ENCODE results near the gene XPOT. TPM values are rescaled to one million over a fixed set of nuclear protein-coding genes. Genes with fewer than 3 reads are reported as not detected.

XPOT gene
- total RNA-seq, 2 donors from 2014 or later: 94.9 to 100 TPM

GRCh38 chr12:64450711-64451486 lies 46.7 kb downstream of the XPOT start:
- Histone ChIP-seq H3K27me3 (ENCODE audit: control insufficient read depth, insufficient read depth, low read length, poor library complexity, severe bottlenecking) (no peaks in the 10 kb centered on the region), H3K9me3 (ENCODE audit: control insufficient read depth, low read length) (no peaks in the 10 kb centered on the region), H3K4me3 (ENCODE audit: low read length) (peak overlapping the region; percentile 100), H3K9ac (ENCODE audit: extremely low read depth, low read length, poor library complexity, severe bottlenecking) (peak overlapping the region; percentile 84), H3K27ac (ENCODE audit: low read depth, low read length) (peak overlapping the region; percentile 18), H3K4me1 (ENCODE audit: control insufficient read depth, insufficient read depth, low read length) (peaks cover 3% of the 10 kb centered on the region), H3K36me3 (ENCODE audit: control insufficient read depth, insufficient read depth, low read length) (peaks cover 35% of the 10 kb centered on the region)
- DNase-seq: peak; percentile 76
- H3K4me3 Mint-ChIP-seq: peak overlapping the region; percentile 92
- no peaks in the 10 kb centered on the region for H3K27me3 Mint-ChIP-seq (ENCODE audit: insufficient read depth)
- peaks cover 28% of the 10 kb centered on the region for H3K36me3 Mint-ChIP-seq (ENCODE audit: low read depth)
- WGBS, 2 experiments (ENCODE audit: insufficient coverage in 1 of 2, insufficient read length in 1 of 2): 8% methylated on average over 8 of the region's 8 CpGs; no CpG with 5 or more reads in 1 of the 2 experiments
- TF ChIP-seq CTCF (conservative IDR thresholded peaks at IDR 0.05): no peak
- no peaks in the 10 kb centered on the region for H3K9me3 Mint-ChIP-seq
- peaks cover 17% of the 10 kb centered on the region for H3K4me1 Mint-ChIP-seq
- peak overlapping the region; percentile 98 for H3K27ac Mint-ChIP-seq

- Mint-ChIP-seq H3K4me1 (peaks cover 17% of the 10 kb centered on the region), H3K9me3 (no peaks in the 10 kb centered on the region), H3K27me3 (ENCODE audit: insufficient read depth) (no peaks in the 10 kb centered on the region), H3K4me3 (peak within 1 kb of the TSS; percentile 92), H3K27ac (peak within 1 kb of the TSS; percentile 98), H3K36me3 (ENCODE audit: low read depth) (peaks cover 24% of the 10 kb centered on the region)
- peak; percentile 98 for DNase-seq
- peak within 1 kb of the TSS; percentile 73 for H3K27ac ChIP-seq (ENCODE audit: low read depth, low read length)
- no peaks in the 10 kb centered on the region for H3K9me3 ChIP-seq (ENCODE audit: control insufficient read depth, low read length)
- WGBS, 2 experiments (ENCODE audit: insufficient coverage in 1 of 2, insufficient read length in 1 of 2): 0 to 1% methylated on average over 22 to 92 of the region's 94 CpGs
- H3K4me3 ChIP-seq (ENCODE audit: low read length): peak within 1 kb of the TSS; percentile 100
- H3K9ac ChIP-seq (ENCODE audit: extremely low read depth, low read length, poor library complexity, severe bottlenecking): peak within 1 kb of the TSS; percentile 84
- TF ChIP-seq CTCF (conservative IDR thresholded peaks at IDR 0.05): peak; percentile 38
- H3K36me3 ChIP-seq (ENCODE audit: control insufficient read depth, insufficient read depth, low read length): peaks cover 32% of the 10 kb centered on the region
- no peaks in the 10 kb centered on the region for H3K27me3 ChIP-seq (ENCODE audit: control insufficient read depth, insufficient read depth, low read length, poor library complexity, severe bottlenecking)
- H3K4me1 ChIP-seq (ENCODE audit: control insufficient read depth, insufficient read depth, low read length): peaks cover 3% of the 10 kb centered on the region
Measured at GRCh38 chr12:64451687-64452558, 47.7 kb downstream of the XPOT start, which contains the start of gene TBK1. TSS of gene TBK1 (plus strand) at chr12:64452120. CDS start at chr12:64455871, 3,751 bp downstream.

GRCh38 chr12:64452559-64453329 lies 48.6 kb downstream of the XPOT start:
- Histone ChIP-seq H3K9ac (ENCODE audit: extremely low read depth, low read length, poor library complexity, severe bottlenecking) (peak overlapping the region; percentile 84), H3K9me3 (ENCODE audit: control insufficient read depth, low read length) (no peaks in the 10 kb centered on the region), H3K27ac (ENCODE audit: low read depth, low read length) (peak overlapping the region; percentile 73), H3K36me3 (ENCODE audit: control insufficient read depth, insufficient read depth, low read length) (peaks cover 30% of the 10 kb centered on the region), H3K4me1 (ENCODE audit: control insufficient read depth, insufficient read depth, low read length) (peaks cover 3% of the 10 kb centered on the region), H3K27me3 (ENCODE audit: control insufficient read depth, insufficient read depth, low read length, poor library complexity, severe bottlenecking) (no peaks in the 10 kb centered on the region), H3K4me3 (ENCODE audit: low read length) (peak overlapping the region; percentile 100)
- no peaks in the 10 kb centered on the region for H3K9me3 Mint-ChIP-seq
- H3K27me3 Mint-ChIP-seq (ENCODE audit: insufficient read depth): no peaks in the 10 kb centered on the region
- 4 to 5% methylated on average over 12 to 16 of the region's 16 CpGs for WGBS, 2 experiments (ENCODE audit: insufficient coverage in 1 of 2, insufficient read length in 1 of 2)
- peak overlapping the region; percentile 88 for H3K27ac Mint-ChIP-seq
- no peak for DNase-seq
- no peak for TF ChIP-seq CTCF (conservative IDR thresholded peaks at IDR 0.05)
- H3K4me1 Mint-ChIP-seq: peaks cover 17% of the 10 kb centered on the region
- H3K36me3 Mint-ChIP-seq (ENCODE audit: low read depth): peaks cover 23% of the 10 kb centered on the region
- peak overlapping the region; percentile 92 for H3K4me3 Mint-ChIP-seq
